Measurements from ENCODE around the gene PHLPP1. TPM values are rescaled to one million over a fixed set of nuclear protein-coding genes. Genes with fewer than 3 reads are reported as not detected.

PHLPP1 gene
- total RNA-seq, 1 donor from 2014 or later = 21.2 TPM

DNA sequence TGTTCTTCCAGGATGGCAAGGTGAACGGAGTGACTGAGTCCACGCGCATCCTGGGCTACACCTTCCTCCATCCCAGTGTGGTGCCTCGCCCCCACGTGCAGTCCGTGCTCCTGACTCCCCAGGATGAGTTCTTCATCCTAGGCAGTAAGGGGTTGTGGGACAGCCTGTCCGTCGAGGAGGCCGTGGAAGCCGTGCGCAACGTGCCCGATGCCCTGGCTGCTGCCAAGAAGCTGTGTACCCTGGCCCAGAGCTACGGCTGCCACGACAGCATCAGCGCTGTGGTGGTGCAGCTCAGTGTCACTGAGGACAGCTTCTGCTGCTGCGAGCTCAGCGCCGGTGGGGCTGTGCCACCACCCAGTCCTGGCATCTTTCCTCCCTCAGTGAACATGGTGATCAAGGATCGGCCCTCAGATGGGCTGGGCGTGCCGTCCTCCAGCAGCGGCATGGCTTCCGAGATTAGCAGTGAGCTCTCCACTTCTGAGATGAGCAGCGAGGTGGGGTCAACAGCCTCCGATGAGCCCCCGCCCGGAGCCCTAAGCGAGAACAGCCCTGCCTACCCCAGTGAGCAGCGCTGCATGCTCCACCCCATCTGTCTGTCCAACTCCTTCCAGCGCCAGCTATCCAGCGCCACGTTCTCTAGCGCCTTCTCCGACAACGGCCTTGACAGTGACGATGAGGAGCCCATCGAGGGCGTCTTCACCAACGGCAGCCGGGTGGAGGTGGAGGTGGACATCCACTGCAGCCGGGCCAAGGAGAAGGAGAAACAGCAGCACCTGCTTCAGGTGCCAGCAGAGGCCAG lies 263.1 kb downstream of the PHLPP1 start:
- H3K27me3 Mint-ChIP-seq (ENCODE audit: low read depth) = no peaks in the 10 kb centered on the region
- H3K36me3 Mint-ChIP-seq = peaks cover 19% of the 10 kb centered on the region
- DNase-seq (ENCODE audit: low spot score in 2 of 2, unreplicated experiment in 2 of 2) = no peak
- no peak overlapping the region for H3K27ac Mint-ChIP-seq
- no peaks in the 10 kb centered on the region for H3K9me3 Mint-ChIP-seq
- TF ChIP-seq, protein P1, sequence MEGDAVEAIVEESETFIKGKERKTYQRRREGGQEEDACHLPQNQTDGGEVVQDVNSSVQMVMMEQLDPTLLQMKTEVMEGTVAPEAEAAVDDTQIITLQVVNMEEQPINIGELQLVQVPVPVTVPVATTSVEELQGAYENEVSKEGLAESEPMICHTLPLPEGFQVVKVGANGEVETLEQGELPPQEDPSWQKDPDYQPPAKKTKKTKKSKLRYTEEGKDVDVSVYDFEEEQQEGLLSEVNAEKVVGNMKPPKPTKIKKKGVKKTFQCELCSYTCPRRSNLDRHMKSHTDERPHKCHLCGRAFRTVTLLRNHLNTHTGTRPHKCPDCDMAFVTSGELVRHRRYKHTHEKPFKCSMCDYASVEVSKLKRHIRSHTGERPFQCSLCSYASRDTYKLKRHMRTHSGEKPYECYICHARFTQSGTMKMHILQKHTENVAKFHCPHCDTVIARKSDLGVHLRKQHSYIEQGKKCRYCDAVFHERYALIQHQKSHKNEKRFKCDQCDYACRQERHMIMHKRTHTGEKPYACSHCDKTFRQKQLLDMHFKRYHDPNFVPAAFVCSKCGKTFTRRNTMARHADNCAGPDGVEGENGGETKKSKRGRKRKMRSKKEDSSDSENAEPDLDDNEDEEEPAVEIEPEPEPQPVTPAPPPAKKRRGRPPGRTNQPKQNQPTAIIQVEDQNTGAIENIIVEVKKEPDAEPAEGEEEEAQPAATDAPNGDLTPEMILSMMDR (IDR thresholded peaks at IDR 0.05; ENCODE audit: unreplicated experiment) = no peak
- no peaks in the 10 kb centered on the region for H3K4me1 Mint-ChIP-seq
- H3K4me3 Mint-ChIP-seq = no peak overlapping the region

DNA sequence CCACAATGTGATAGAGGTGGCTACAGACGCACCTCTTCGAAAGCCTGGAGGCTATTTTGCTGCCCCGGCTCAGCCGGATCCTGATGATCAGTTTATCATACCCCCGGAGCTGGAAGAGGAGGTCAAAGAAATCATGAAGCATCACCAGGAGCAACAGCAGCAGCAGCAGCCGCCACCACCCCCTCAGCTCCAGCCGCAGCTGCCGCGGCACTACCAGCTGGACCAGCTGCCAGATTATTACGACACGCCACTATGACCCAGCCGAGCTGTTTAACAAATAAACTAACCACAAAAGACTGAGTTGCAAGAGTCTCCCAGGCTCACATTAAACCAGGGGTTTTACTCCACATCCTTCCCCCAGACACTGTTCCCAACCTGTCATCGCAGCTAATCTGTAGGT lies 263.8 kb downstream of the PHLPP1 start:
- Mint-ChIP-seq H3K9me3 (no peaks in the 10 kb centered on the region), H3K4me3 (no peak overlapping the region), H3K27me3 (ENCODE audit: low read depth) (no peaks in the 10 kb centered on the region), H3K4me1 (no peaks in the 10 kb centered on the region), H3K36me3 (peaks cover 19% of the 10 kb centered on the region), H3K27ac (no peak overlapping the region)
- TF ChIP-seq, protein P1 (IDR thresholded peaks at IDR 0.05; ENCODE audit: unreplicated experiment) = no peak
- DNase-seq (ENCODE audit: low spot score in 2 of 2, unreplicated experiment in 2 of 2) = no peak

DNA sequence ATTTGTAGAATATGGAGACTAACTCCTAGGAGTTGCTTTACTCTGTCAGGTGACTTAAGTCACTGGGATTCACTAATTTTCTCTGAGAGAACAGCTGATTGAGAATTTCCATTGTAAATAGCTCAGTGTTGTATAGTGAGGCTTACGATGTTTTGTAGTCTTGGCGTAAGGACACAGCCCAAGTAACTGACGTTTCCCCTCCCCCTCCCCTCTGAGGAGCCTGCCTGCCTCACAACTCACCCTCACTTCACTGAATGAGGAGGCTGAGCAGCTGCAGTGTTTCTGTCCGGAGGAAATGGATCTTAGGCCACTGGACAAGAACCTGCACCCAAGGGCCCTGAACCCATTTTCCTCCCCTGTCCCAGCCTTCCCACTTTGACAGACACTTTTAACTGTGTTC lies 264.6 kb downstream of the PHLPP1 start:
- no peaks in the 10 kb centered on the region for H3K27me3 Mint-ChIP-seq (ENCODE audit: low read depth)
- H3K4me1 Mint-ChIP-seq = no peaks in the 10 kb centered on the region
- H3K9me3 Mint-ChIP-seq = no peaks in the 10 kb centered on the region
- no peak overlapping the region for H3K4me3 Mint-ChIP-seq
- DNase-seq (ENCODE audit: low spot score in 2 of 2, unreplicated experiment in 2 of 2) = no peak
- TF ChIP-seq, protein P1 (IDR thresholded peaks at IDR 0.05; ENCODE audit: unreplicated experiment) = no peak
- peaks cover 19% of the 10 kb centered on the region for H3K36me3 Mint-ChIP-seq
- H3K27ac Mint-ChIP-seq = no peak overlapping the region

DNA sequence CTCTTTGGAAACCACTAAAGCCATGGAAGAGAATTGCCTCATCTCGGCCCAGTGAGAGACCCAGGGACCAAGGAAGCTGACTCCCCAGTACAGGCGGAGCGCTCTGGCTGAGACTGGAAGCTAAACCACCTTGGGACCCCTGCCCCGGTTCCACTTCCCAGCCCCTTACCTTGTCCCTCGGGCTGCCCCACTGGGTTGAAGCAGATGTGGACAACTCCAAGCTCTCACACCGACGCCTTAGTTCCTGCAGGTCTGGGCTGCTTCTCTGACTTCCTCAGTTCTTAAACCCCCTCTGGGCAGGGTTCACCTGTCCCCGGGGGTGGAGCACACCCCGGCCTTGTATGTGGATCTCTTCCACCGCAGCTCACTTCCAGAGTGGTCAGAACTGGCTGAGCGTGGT lies 266.2 kb downstream of the PHLPP1 start:
- no peaks in the 10 kb centered on the region for H3K4me1 Mint-ChIP-seq
- TF ChIP-seq, protein P1 (IDR thresholded peaks at IDR 0.05; ENCODE audit: unreplicated experiment) = no peak
- no peak overlapping the region for H3K27ac Mint-ChIP-seq
- no peak overlapping the region for H3K4me3 Mint-ChIP-seq
- DNase-seq (ENCODE audit: low spot score in 2 of 2, unreplicated experiment in 2 of 2) = no peak
- H3K27me3 Mint-ChIP-seq (ENCODE audit: low read depth) = no peaks in the 10 kb centered on the region
- H3K9me3 Mint-ChIP-seq = no peaks in the 10 kb centered on the region
- H3K36me3 Mint-ChIP-seq = peaks cover 11% of the 10 kb centered on the region

DNA sequence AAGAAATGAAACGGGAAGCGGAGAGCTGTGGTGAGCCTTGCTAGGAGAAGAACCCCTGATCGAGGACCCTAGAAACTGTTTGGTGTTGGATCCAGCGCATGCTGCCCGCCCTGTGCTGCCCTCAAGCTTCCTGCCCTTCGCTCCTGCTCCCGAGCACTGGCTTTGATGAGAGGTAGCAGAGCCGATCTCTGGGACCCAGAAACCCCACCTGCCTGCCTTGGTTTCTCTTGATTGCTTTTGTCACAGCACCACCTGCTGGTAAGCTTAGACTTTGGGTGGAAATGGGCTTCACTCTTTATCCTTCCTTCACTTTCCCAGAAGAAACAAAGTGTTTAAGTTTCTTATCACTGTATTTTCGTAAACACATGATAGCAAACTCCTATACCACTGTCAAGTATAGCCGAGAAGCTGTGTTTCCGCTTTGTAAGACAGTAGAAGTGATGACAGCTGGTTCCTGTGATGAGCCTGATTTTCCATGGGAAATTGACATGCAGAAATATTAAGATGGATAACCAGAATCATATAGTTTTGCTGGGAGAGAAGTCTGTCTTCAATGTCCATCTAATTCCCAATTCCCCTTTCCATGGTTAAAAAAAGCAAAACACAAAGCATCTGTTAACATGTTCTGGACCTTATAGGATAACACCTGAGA lies 267.4 kb downstream of the PHLPP1 start:
- H3K27me3 Mint-ChIP-seq (ENCODE audit: low read depth) = no peaks in the 10 kb centered on the region
- H3K27ac Mint-ChIP-seq = no peak overlapping the region
- H3K9me3 Mint-ChIP-seq = no peaks in the 10 kb centered on the region
- TF ChIP-seq, protein P1 (IDR thresholded peaks at IDR 0.05; ENCODE audit: unreplicated experiment) = peak; percentile 78
- no peak overlapping the region for H3K4me3 Mint-ChIP-seq
- DNase-seq (ENCODE audit: low spot score in 2 of 2, unreplicated experiment in 2 of 2) = peak in 1 of 2 experiments; percentile 55
- H3K36me3 Mint-ChIP-seq = peaks cover 8% of the 10 kb centered on the region
- H3K4me1 Mint-ChIP-seq = no peaks in the 10 kb centered on the region

Measured in mesothelial cell of epicardium (in vitro differentiated cells).